GM12865 (cell line): ENCODE data around the gene PSMA7.

Source experiments
- DNase-seq: peaks from one replicate; pipeline ENCODE4 v3.0.0; 2010; ENCODE audit warnings: low read depth
- H3K4me3 ChIP-seq: 2 replicates; pipeline ENCODE4 v1.5.1; 2011; ENCODE audit warnings: mild to moderate bottlenecking, low read depth, low read length, control low read depth
- TF ChIP-seq, protein P1 (sequence below): IDR thresholded peaks from 2 replicates; pipeline ENCODE4 v1.5.1; 2011; ENCODE audit warnings: low read length, control low read depth, low read depth, inconsistent platforms; ENCODE audit not compliant: insufficient read depth; ENCODE audit errors: missing control alignments

PSMA7 gene

DNA sequence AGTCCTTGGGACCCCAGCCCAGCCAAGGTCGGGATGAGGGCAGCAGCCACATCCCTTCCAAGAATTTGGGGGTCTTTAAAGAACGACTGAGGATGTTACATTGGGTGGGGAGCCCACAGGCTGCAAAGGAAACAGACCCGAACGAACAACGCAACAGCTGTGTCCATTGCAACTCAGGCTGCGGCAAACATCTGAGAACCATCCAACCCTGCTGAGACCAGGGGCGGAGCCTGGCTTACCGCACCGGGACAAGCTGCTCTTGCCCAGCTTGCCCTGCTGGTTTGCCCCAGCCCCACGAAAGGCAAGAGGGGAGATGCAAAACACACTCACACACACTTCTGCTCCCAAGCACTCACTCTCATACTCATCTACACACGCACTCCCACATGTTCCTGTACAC is 56.0 kb downstream of the PSMA7 start:
- DNase-seq = no peak
- H3K4me3 ChIP-seq = no peak overlapping the region
- TF ChIP-seq, protein P1, sequence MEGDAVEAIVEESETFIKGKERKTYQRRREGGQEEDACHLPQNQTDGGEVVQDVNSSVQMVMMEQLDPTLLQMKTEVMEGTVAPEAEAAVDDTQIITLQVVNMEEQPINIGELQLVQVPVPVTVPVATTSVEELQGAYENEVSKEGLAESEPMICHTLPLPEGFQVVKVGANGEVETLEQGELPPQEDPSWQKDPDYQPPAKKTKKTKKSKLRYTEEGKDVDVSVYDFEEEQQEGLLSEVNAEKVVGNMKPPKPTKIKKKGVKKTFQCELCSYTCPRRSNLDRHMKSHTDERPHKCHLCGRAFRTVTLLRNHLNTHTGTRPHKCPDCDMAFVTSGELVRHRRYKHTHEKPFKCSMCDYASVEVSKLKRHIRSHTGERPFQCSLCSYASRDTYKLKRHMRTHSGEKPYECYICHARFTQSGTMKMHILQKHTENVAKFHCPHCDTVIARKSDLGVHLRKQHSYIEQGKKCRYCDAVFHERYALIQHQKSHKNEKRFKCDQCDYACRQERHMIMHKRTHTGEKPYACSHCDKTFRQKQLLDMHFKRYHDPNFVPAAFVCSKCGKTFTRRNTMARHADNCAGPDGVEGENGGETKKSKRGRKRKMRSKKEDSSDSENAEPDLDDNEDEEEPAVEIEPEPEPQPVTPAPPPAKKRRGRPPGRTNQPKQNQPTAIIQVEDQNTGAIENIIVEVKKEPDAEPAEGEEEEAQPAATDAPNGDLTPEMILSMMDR = no peak
